Glutamatergic neuron (in vitro differentiated cells): Measurements from ENCODE around the gene MED25. TPM values are rescaled to one million over a fixed set of nuclear protein-coding genes. Genes with fewer than 3 reads are reported as not detected.
A peak's percentile ranks its signal among the peaks of the same experiment; 100 is the strongest.

Experiments
- DNase-seq: peaks from one replicate; pipeline ENCODE4 v3.0.0; 2022
- H3K27ac Mint-ChIP-seq: one replicate; pipeline ENCODE4 v1.8.0; 2020; ENCODE audit warnings: mild to moderate bottlenecking, mixed read lengths, inconsistent platforms; ENCODE audit not compliant: unreplicated experiment
- H3K27me3 Mint-ChIP-seq: one replicate; pipeline ENCODE4 v1.8.0; 2020; ENCODE audit warnings: mild to moderate bottlenecking, moderate library complexity, mixed read lengths, inconsistent platforms; ENCODE audit not compliant: unreplicated experiment
- H3K36me3 Mint-ChIP-seq: one replicate; pipeline ENCODE4 v1.8.0; 2020; ENCODE audit warnings: mild to moderate bottlenecking, mixed read lengths, inconsistent platforms; ENCODE audit not compliant: unreplicated experiment
- H3K4me1 Mint-ChIP-seq: one replicate; pipeline ENCODE4 v1.8.0; 2020; ENCODE audit warnings: mild to moderate bottlenecking, low read depth, mixed read lengths, inconsistent platforms; ENCODE audit not compliant: unreplicated experiment
- H3K4me3 Mint-ChIP-seq: one replicate; pipeline ENCODE4 v1.8.0; 2020; ENCODE audit warnings: mild to moderate bottlenecking, mixed read lengths, inconsistent platforms; ENCODE audit not compliant: unreplicated experiment
- H3K9me3 Mint-ChIP-seq: one replicate; pipeline ENCODE4 v1.8.0; 2020; ENCODE audit warnings: mild to moderate bottlenecking, moderate library complexity, mixed read lengths, inconsistent platforms; ENCODE audit not compliant: unreplicated experiment
- CTCF ChIP-seq: fragments of 200-600 bp; sonication (generic); IDR thresholded peaks from one replicate; pipeline ENCODE4 v1.5.0; 2021; ENCODE audit not compliant: partially characterized antibody, unreplicated experiment
- total RNA-seq: library from RNA; stranded (reverse); fragmentation: NEBNext Ultra II Directional; extraction: Animal tissue kit (Norgen Biotek cat#: 25700); gene quantifications from one replicate; pipeline ENCODE4 v1.2.1, GENCODE V29; 2021; ENCODE audit not compliant: unreplicated experiment

Gene MED25
- total RNA-seq, 1 donor from 2014 or later, result 51.0 TPM

GRCh38 chr19:49850487-49851342 is 32.6 kb downstream of the MED25 start, which contains the start of gene PTOV1:
TSS of gene PTOV1 (plus strand) at chr19:49851159.
- peak within 1 kb of the TSS; percentile 97 for H3K4me3 Mint-ChIP-seq
- no peak for TF ChIP-seq CTCF
- peaks cover 18% of the 10 kb centered on the region for H3K9me3 Mint-ChIP-seq
- peaks cover 14% of the 10 kb centered on the region for H3K27me3 Mint-ChIP-seq
- peak within 1 kb of the TSS; percentile 83 for H3K27ac Mint-ChIP-seq
- H3K4me1 Mint-ChIP-seq, result peaks cover 17% of the 10 kb centered on the region
- peak; percentile 92 for DNase-seq
- peaks cover 5% of the 10 kb centered on the region for H3K36me3 Mint-ChIP-seq

GRCh38 chr19:49851456-49852259 is 33.6 kb downstream of the MED25 start:
- peak overlapping the region; percentile 83 for H3K27ac Mint-ChIP-seq
- peaks cover 15% of the 10 kb centered on the region for H3K27me3 Mint-ChIP-seq
- peaks cover 5% of the 10 kb centered on the region for H3K36me3 Mint-ChIP-seq

GRCh38 chr19:49852631-49853126 is 34.6 kb downstream of the MED25 start:
- Mint-ChIP-seq H3K27ac (peak overlapping the region; percentile 83), H3K4me3 (peak overlapping the region; percentile 97), H3K27me3 (peaks cover 15% of the 10 kb centered on the region), H3K9me3 (peaks cover 18% of the 10 kb centered on the region), H3K36me3 (peaks cover 5% of the 10 kb centered on the region), H3K4me1 (peaks cover 17% of the 10 kb centered on the region)
- TF ChIP-seq CTCF, result no peak
- no peak for DNase-seq

More at GRCh38 chr19:49851456-49852259, 33.6 kb downstream of the MED25 start:
- Mint-ChIP-seq H3K9me3 (peaks cover 18% of the 10 kb centered on the region), H3K4me3 (peak overlapping the region; percentile 97), H3K4me1 (peaks cover 17% of the 10 kb centered on the region)
- no peak for TF ChIP-seq CTCF
- DNase-seq, result peak; percentile 60

GRCh38 chr19:49853852-49854377 is 35.8 kb downstream of the MED25 start:
- Mint-ChIP-seq H3K27ac (peak overlapping the region; percentile 78), H3K9me3 (peaks cover 18% of the 10 kb centered on the region), H3K4me1 (peaks cover 17% of the 10 kb centered on the region), H3K27me3 (peaks cover 16% of the 10 kb centered on the region), H3K36me3 (peaks cover 5% of the 10 kb centered on the region), H3K4me3 (peak overlapping the region; percentile 81)
- no peak for TF ChIP-seq CTCF
- DNase-seq, result no peak
